Gastroesophageal sphincter (tissue), 4 donors: Measurements from ENCODE around the gene BATF. TPM values are rescaled to one million over a fixed set of nuclear protein-coding genes. Genes with fewer than 3 reads are reported as not detected.
A peak's percentile ranks its signal among the peaks of the same experiment; 100 is the strongest.

Source experiments
- ATAC-seq: fragments of 150-250 bp; one replicate; pipeline ENCODE4 v1.9.1; 2016; ENCODE audit warnings: mild to moderate bottlenecking, moderate library complexity
- H3K27ac ChIP-seq, 4 donors: fragments of 200-600 bp; sonication (generic) in 3 of 4; 1 replicate in 3 of 4; 2 replicates in 1 of 4; pipeline ENCODE4 v1.5.1; 2016 to 2019
- H3K27me3 ChIP-seq: fragments of 200-600 bp; sonication (generic); one replicate; pipeline ENCODE4 v1.5.1; 2019
- H3K36me3 ChIP-seq, 2 donors: fragments of 200-600 bp; sonication (generic); one replicate each; pipeline ENCODE4 v1.5.1; 2019; ENCODE audit warnings: control low read depth in 1 of 2
- H3K4me1 ChIP-seq, 3 donors: fragments of 200-600 bp; sonication (generic); 1 replicate in 2 of 3; 2 replicates in 1 of 3; pipeline ENCODE4 v1.5.1; 2016 to 2019; ENCODE audit warnings: control low read depth in 2 of 3
- H3K4me3 ChIP-seq, 2 donors: fragments of 200-600 bp; sonication (generic); one replicate each; pipeline ENCODE4 v1.5.1; 2019; ENCODE audit warnings: mild to moderate bottlenecking in 1 of 2, moderate library complexity in 1 of 2
- H3K9me3 ChIP-seq, 3 donors: fragments of 200-600 bp; sonication (generic); one replicate each; pipeline ENCODE4 v1.5.1; 2017 to 2019; ENCODE audit warnings: control low read depth in 2 of 3
- CTCF ChIP-seq, 4 experiments: fragments of 200-600 bp in 2 of 4; fragments of 450-650 bp in 2 of 4; sonication (generic) in 1 of 4; IDR thresholded peaks; one replicate each; pipeline ENCODE4 v1.5.1; 2017 to 2019; ENCODE audit warnings: antibody characterized with exemption in 4 of 4, mild to moderate bottlenecking in 2 of 4, moderate library complexity in 2 of 4
- EP300 ChIP-seq: sonication (generic); formaldehyde crosslinking; IDR thresholded peaks from one replicate; pipeline ENCODE4 v1.6.1; 2017; ENCODE audit warnings: antibody characterized with exemption, mild to moderate bottlenecking
- POLR2A ChIP-seq, 2 donors: fragments of 450-650 bp; IDR thresholded peaks; one replicate each; pipeline ENCODE4 v1.6.1; 2017; ENCODE audit warnings: antibody characterized with exemption in 2 of 2, mild to moderate bottlenecking in 2 of 2, moderate library complexity in 1 of 2
- POLR2AphosphoS5 ChIP-seq: sonication (generic); formaldehyde crosslinking; IDR thresholded peaks from one replicate; pipeline ENCODE4 v1.6.1; 2017; ENCODE audit warnings: antibody characterized with exemption
- WGBS, 2 donors: methylation state at CpG; one replicate each; pipeline ENCODE4 v1.1.5; 2018; ENCODE audit warnings: low coverage in 1 of 2; 5-methylcytosine and 5-hydroxymethylcytosine counted together
- total RNA-seq, 4 donors: library from RNA; depleted of rRNA; stranded (reverse); fragments of >200 nt; gene quantifications; one replicate each; pipeline ENCODE4 v1.1.0, GENCODE V29; 2016

The BATF gene
- total RNA-seq, 4 donors from 2014 or later = 2.6 to 16.8 (median 3.2) TPM

- TF ChIP-seq EP300 (no peak), POLR2A (IDR thresholded peaks at IDR 0.05) (no peak), CTCF (IDR thresholded peaks at IDR 0.05) (no peak), POLR2AphosphoS5 (no peak)
- no peaks in the 10 kb centered on the region for H3K9me3 ChIP-seq
- H3K27ac ChIP-seq = no peak overlapping the region
- no peaks in the 10 kb centered on the region for H3K4me1 ChIP-seq
- H3K36me3 ChIP-seq = no peaks in the 10 kb centered on the region
- no peak overlapping the region for H3K4me3 ChIP-seq
- ATAC-seq = no peak
- no peaks in the 10 kb centered on the region for H3K27me3 ChIP-seq
- 67 to 83% methylated on average over 1 to 5 of the region's 6 CpGs for WGBS, 2 donors
Observed at GRCh38 chr14:75572104-75572503, 49.8 kb downstream of the BATF start.

GRCh38 chr14:75577090-75577489 is 54.8 kb downstream of the BATF start:
- TF ChIP-seq POLR2A (IDR thresholded peaks at IDR 0.05) = no peak
- TF ChIP-seq POLR2AphosphoS5 = no peak
- TF ChIP-seq CTCF (IDR thresholded peaks at IDR 0.05) = no peak
- TF ChIP-seq EP300 = no peak
- Histone ChIP-seq H3K9me3 (no peaks in the 10 kb centered on the region), H3K36me3 (no peaks in the 10 kb centered on the region), H3K27me3 (no peaks in the 10 kb centered on the region), H3K4me1 (peaks cover 0 to 32% (median 19%) of the 10 kb centered on the region in 3 donors), H3K4me3 (no peak overlapping the region), H3K27ac (peak overlapping the region in 1 of 4 donors; percentile 90)
- no peak for ATAC-seq
- WGBS, 2 donors = 57 to 58% methylated on average over 2 to 3 of the region's 3 CpGs

GRCh38 chr14:75577729-75578101 is 55.4 kb downstream of the BATF start:
- H3K4me3 ChIP-seq = peak overlapping the region; percentile 35 to 67
- 0 to 1% methylated on average over 6 to 16 of the region's 16 CpGs for WGBS, 2 donors
- H3K9me3 ChIP-seq = no peaks in the 10 kb centered on the region
- H3K27ac ChIP-seq = peak overlapping the region; percentile 73 to 90 (median 88)
- ATAC-seq = peak; percentile 86
- no peaks in the 10 kb centered on the region for H3K27me3 ChIP-seq
- no peaks in the 10 kb centered on the region for H3K36me3 ChIP-seq
- TF ChIP-seq POLR2AphosphoS5 (peak; percentile 28), EP300 (no peak), CTCF (IDR thresholded peaks at IDR 0.05) (peak; percentile 61 to 84 (median 76)), POLR2A (IDR thresholded peaks at IDR 0.05) (no peak)
- peaks cover 0 to 32% (median 19%) of the 10 kb centered on the region in 3 donors for H3K4me1 ChIP-seq

- H3K9me3 ChIP-seq = no peaks in the 10 kb centered on the region
- H3K4me3 ChIP-seq = peak within 1 kb of the TSS; percentile 35 to 67
- ATAC-seq = peak; percentile 82
- 0% methylated on average over 17 of the region's 49 CpGs; no CpG with 5 or more reads in 1 of the 2 donors for WGBS, 2 donors
- H3K27ac ChIP-seq = peak within 1 kb of the TSS; percentile 73 to 90 (median 88)
- H3K36me3 ChIP-seq = no peaks in the 10 kb centered on the region
- TF ChIP-seq POLR2AphosphoS5 (peak; percentile 43), POLR2A (IDR thresholded peaks at IDR 0.05) (peak; percentile 23 to 25), EP300 (no peak), CTCF (IDR thresholded peaks at IDR 0.05) (no peak)
- H3K4me1 ChIP-seq = peaks cover 0 to 32% (median 19%) of the 10 kb centered on the region in 3 donors
- H3K27me3 ChIP-seq = no peaks in the 10 kb centered on the region
Observed at GRCh38 chr14:75578102-75578785, 56.0 kb downstream of the BATF start, which contains the start of gene FLVCR2. Gene FLVCR2 (plus strand): TSS chr14:75578620. CDS start chr14:75578973, 353 bp downstream.

- Histone ChIP-seq H3K9me3 (no peaks in the 10 kb centered on the region), H3K27me3 (no peaks in the 10 kb centered on the region), H3K4me1 (peaks cover 0 to 32% (median 19%) of the 10 kb centered on the region in 3 donors), H3K4me3 (peak overlapping the region; percentile 35 to 67), H3K27ac (peak overlapping the region; percentile 12 to 90 (median 88)), H3K36me3 (no peaks in the 10 kb centered on the region)
- 20 to 60% methylated on average over 2 of the region's 21 CpGs for WGBS, 2 donors
- TF ChIP-seq EP300 (no peak), CTCF (IDR thresholded peaks at IDR 0.05) (peak in 3 of 4 experiments; percentile 27 to 47 (median 38))
- peak; percentile 65 for ATAC-seq
Observed at GRCh38 chr14:75578786-75579337, 56.6 kb downstream of the BATF start.
